Measurements from ENCODE around the gene CLEC16A.

Gene CLEC16A

GRCh38 chr16:11111856-11112634 is 167.7 kb downstream of the CLEC16A start:
- H2AFZ ChIP-seq (ENCODE audit: low read depth, low read length), result no peak overlapping the region
- ATAC-seq (ENCODE audit: insufficient read depth, low read depth), result no peak
- no peak overlapping the region for H3K4me2 ChIP-seq (ENCODE audit: insufficient read depth, low read length)
- no peaks in the 10 kb centered on the region for H3K9me3 ChIP-seq (ENCODE audit: insufficient read depth, low read length, severe bottlenecking)
- no peak overlapping the region for H3K4me3 ChIP-seq (ENCODE audit: low read depth in 1 of 2, low read length in 2 of 2)
- no peaks in the 10 kb centered on the region for H4K20me1 ChIP-seq (ENCODE audit: insufficient read depth, low read length)
- H3K9ac ChIP-seq (ENCODE audit: low read depth, low read length), result no peak overlapping the region
- H3K27me3 ChIP-seq (ENCODE audit: insufficient read depth, low read length, poor library complexity), result no peaks in the 10 kb centered on the region
- no peak for DNase-seq
- peaks cover 6% of the 10 kb centered on the region; the same call in 1 of the 2 replicates for H3K36me3 ChIP-seq (ENCODE audit: insufficient read depth, low read length)
- H3K4me1 ChIP-seq (ENCODE audit: insufficient read depth, low read length), result peaks cover 49% of the 10 kb centered on the region
- H3K79me2 ChIP-seq (ENCODE audit: insufficient read depth, low read length), result no peaks in the 10 kb centered on the region
- peak overlapping the region; percentile 97 for H3K27ac ChIP-seq (ENCODE audit: low read length)
- TF ChIP-seq CTCF (IDR thresholded peaks at IDR 0.05; ENCODE audit: borderline replicate concordance, extremely low read depth, low read length, poor library complexity, severe bottlenecking) (no peak), EZH2 (IDR thresholded peaks at IDR 0.05; ENCODE audit: borderline replicate concordance, low read depth, low read length, severe bottlenecking) (no peak)

GRCh38 chr16:11112723-11113348 is 168.5 kb downstream of the CLEC16A start:
- no peak overlapping the region for H3K4me2 ChIP-seq (ENCODE audit: insufficient read depth, low read length)
- H3K4me1 ChIP-seq (ENCODE audit: insufficient read depth, low read length), result peaks cover 46% of the 10 kb centered on the region
- no peaks in the 10 kb centered on the region for H3K79me2 ChIP-seq (ENCODE audit: insufficient read depth, low read length)
- peak overlapping the region; percentile 13; the same call in 1 of the 2 replicates for H3K9ac ChIP-seq (ENCODE audit: low read depth, low read length)
- H3K4me3 ChIP-seq (ENCODE audit: low read depth in 1 of 2, low read length in 2 of 2), result no peak overlapping the region
- H3K36me3 ChIP-seq (ENCODE audit: insufficient read depth, low read length), result peaks cover 5% of the 10 kb centered on the region; the same call in 1 of the 2 replicates
- TF ChIP-seq EZH2 (IDR thresholded peaks at IDR 0.05; ENCODE audit: borderline replicate concordance, low read depth, low read length, severe bottlenecking) (no peak), CTCF (IDR thresholded peaks at IDR 0.05; ENCODE audit: borderline replicate concordance, extremely low read depth, low read length, poor library complexity, severe bottlenecking) (no peak)
- no peaks in the 10 kb centered on the region for H3K9me3 ChIP-seq (ENCODE audit: insufficient read depth, low read length, severe bottlenecking)
- H3K27ac ChIP-seq (ENCODE audit: low read length), result peak overlapping the region; percentile 97
- no peak for ATAC-seq (ENCODE audit: insufficient read depth, low read depth)
- H4K20me1 ChIP-seq (ENCODE audit: insufficient read depth, low read length), result no peaks in the 10 kb centered on the region
- DNase-seq, result peak; percentile 57
- H2AFZ ChIP-seq (ENCODE audit: low read depth, low read length), result no peak overlapping the region
- H3K27me3 ChIP-seq (ENCODE audit: insufficient read depth, low read length, poor library complexity), result no peaks in the 10 kb centered on the region

GRCh38 chr16:11114366-11115164 is 170.2 kb downstream of the CLEC16A start:
- H3K9ac ChIP-seq (ENCODE audit: low read depth, low read length), result peak overlapping the region; percentile 64
- H3K4me2 ChIP-seq (ENCODE audit: insufficient read depth, low read length), result peak overlapping the region; percentile 62
- peaks cover 7% of the 10 kb centered on the region; the same call in 1 of the 2 replicates for H3K36me3 ChIP-seq (ENCODE audit: insufficient read depth, low read length)
- 0 out of 2 replicates have a peak overlapping the region, but pooled peaks have one; percentile 31 for H2AFZ ChIP-seq (ENCODE audit: low read depth, low read length)
- H3K4me3 ChIP-seq (ENCODE audit: low read depth in 1 of 2, low read length in 2 of 2), result peak overlapping the region in 1 of 2 experiments; percentile 47; a peak in 2 of 4 replicates
- H3K4me1 ChIP-seq (ENCODE audit: insufficient read depth, low read length), result peaks cover 46% of the 10 kb centered on the region
- TF ChIP-seq EZH2 (IDR thresholded peaks at IDR 0.05; ENCODE audit: borderline replicate concordance, low read depth, low read length, severe bottlenecking), result no peak
- TF ChIP-seq CTCF (IDR thresholded peaks at IDR 0.05; ENCODE audit: borderline replicate concordance, extremely low read depth, low read length, poor library complexity, severe bottlenecking), result peak; percentile 61
- no peaks in the 10 kb centered on the region for H4K20me1 ChIP-seq (ENCODE audit: insufficient read depth, low read length)
- DNase-seq, result peak; percentile 87
- no peaks in the 10 kb centered on the region for H3K9me3 ChIP-seq (ENCODE audit: insufficient read depth, low read length, severe bottlenecking)
- no peaks in the 10 kb centered on the region for H3K79me2 ChIP-seq (ENCODE audit: insufficient read depth, low read length)
- no peaks in the 10 kb centered on the region for H3K27me3 ChIP-seq (ENCODE audit: insufficient read depth, low read length, poor library complexity)
- H3K27ac ChIP-seq (ENCODE audit: low read length), result peak overlapping the region; percentile 97
- peak; percentile 91 for ATAC-seq (ENCODE audit: insufficient read depth, low read depth)
